ENCODE results near the gene USP7. TPM values are rescaled to one million over a fixed set of nuclear protein-coding genes. Genes with fewer than 3 reads are reported as not detected.

Gene USP7
- total and polyA plus RNA-seq, 4 donors: 19.7 to 174 (median 56.0) TPM

DNA sequence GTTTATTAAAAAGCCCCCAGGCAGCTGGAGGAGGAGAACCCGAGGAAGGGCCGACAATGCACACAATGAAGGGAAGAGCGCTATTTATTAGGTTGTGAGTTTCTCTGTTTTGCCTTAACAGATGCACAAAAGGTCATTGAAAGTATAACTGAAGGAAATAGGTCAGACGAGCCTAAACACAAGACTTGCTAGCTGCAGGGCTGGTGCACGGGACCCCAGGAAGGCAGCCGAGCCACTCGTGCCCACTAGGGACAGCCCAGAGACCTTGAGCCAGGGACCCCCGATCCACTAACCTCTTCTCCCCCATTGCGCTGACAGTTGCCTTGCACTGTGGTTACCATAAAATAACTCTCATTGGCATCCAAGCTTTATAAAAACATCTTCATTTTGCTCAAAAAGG lies 70.3 kb downstream of the USP7 start:
- Histone ChIP-seq H3K4me3 (no peak overlapping the region), H3K27ac (ENCODE audit: low read depth in 1 of 2, low read length in 1 of 2) (no peak overlapping the region), H3K4me1 (ENCODE audit: control insufficient read depth in 5 of 5, insufficient read depth in 5 of 5, low read length in 5 of 5) (no peaks in the 10 kb centered on the region), H3K36me3 (ENCODE audit: control insufficient read depth in 4 of 4, insufficient read depth in 4 of 4, low read length in 4 of 4) (peaks cover 35 to 68% (median 50%) of the 10 kb centered on the region in 4 donors), H3K9ac (ENCODE audit: insufficient read depth in 1 of 2, low read length in 2 of 2) (no peak overlapping the region), H3K9me3 (ENCODE audit: control insufficient read depth in 4 of 4, insufficient read depth in 3 of 4, low read length in 3 of 4) (no peaks in the 10 kb centered on the region), H3K27me3 (ENCODE audit: control insufficient read depth in 3 of 3, insufficient read depth in 3 of 3, low read length in 2 of 3) (no peaks in the 10 kb centered on the region)
- WGBS, 2 donors: 76 to 77% methylated on average over 9 of the region's 9 CpGs
- ATAC-seq (ENCODE audit: insufficient read depth, low FRiP score): no peak
- DNase-seq: no peak
- TF ChIP-seq, protein P1, sequence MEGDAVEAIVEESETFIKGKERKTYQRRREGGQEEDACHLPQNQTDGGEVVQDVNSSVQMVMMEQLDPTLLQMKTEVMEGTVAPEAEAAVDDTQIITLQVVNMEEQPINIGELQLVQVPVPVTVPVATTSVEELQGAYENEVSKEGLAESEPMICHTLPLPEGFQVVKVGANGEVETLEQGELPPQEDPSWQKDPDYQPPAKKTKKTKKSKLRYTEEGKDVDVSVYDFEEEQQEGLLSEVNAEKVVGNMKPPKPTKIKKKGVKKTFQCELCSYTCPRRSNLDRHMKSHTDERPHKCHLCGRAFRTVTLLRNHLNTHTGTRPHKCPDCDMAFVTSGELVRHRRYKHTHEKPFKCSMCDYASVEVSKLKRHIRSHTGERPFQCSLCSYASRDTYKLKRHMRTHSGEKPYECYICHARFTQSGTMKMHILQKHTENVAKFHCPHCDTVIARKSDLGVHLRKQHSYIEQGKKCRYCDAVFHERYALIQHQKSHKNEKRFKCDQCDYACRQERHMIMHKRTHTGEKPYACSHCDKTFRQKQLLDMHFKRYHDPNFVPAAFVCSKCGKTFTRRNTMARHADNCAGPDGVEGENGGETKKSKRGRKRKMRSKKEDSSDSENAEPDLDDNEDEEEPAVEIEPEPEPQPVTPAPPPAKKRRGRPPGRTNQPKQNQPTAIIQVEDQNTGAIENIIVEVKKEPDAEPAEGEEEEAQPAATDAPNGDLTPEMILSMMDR (IDR thresholded peaks at IDR 0.05; ENCODE audit: control extremely low read depth, extremely low read depth): no peak

DNA sequence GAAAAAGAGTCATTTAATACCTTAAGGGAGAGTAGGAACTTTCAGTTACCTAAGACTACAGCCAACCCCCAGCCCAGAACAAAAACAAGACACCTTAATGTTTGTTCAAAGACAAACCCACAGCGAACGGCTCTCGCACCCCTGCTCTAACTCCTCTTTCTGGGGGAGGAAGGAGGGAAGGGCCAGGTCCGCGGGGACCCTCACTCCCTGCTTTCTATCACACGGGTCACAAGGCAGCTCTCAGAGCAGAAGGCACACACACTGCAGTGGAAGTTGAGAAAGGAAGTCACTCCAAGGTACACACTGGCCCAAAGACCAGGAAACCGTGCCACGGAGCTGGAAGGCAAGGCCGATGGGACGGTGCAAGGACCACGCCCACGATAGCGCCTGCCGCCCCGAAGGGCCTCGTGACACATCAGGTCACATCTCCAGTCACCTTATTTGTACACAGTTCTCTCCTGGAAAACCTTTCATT lies 71.6 kb downstream of the USP7 start:
- Histone ChIP-seq H3K9ac (ENCODE audit: insufficient read depth in 1 of 2, low read length in 2 of 2) (no peak overlapping the region), H3K27me3 (ENCODE audit: control insufficient read depth in 3 of 3, insufficient read depth in 3 of 3, low read length in 2 of 3) (no peaks in the 10 kb centered on the region), H3K4me1 (ENCODE audit: control insufficient read depth in 5 of 5, insufficient read depth in 5 of 5, low read length in 5 of 5) (no peaks in the 10 kb centered on the region), H3K27ac (ENCODE audit: low read depth in 1 of 2, low read length in 1 of 2) (no peak overlapping the region), H3K9me3 (ENCODE audit: control insufficient read depth in 4 of 4, insufficient read depth in 3 of 4, low read length in 3 of 4) (no peaks in the 10 kb centered on the region), H3K4me3 (no peak overlapping the region), H3K36me3 (ENCODE audit: control insufficient read depth in 4 of 4, insufficient read depth in 4 of 4, low read length in 4 of 4) (peaks cover 29 to 67% (median 44%) of the 10 kb centered on the region in 4 donors)
- WGBS, 2 donors: 85 to 90% methylated on average over 16 of the region's 16 CpGs
- DNase-seq (peak in 1 of 3 donors; percentile 5), ATAC-seq (ENCODE audit: insufficient read depth, low FRiP score) (no peak)
- TF ChIP-seq, protein P1 (IDR thresholded peaks at IDR 0.05; ENCODE audit: control extremely low read depth, extremely low read depth): no peak

DNA sequence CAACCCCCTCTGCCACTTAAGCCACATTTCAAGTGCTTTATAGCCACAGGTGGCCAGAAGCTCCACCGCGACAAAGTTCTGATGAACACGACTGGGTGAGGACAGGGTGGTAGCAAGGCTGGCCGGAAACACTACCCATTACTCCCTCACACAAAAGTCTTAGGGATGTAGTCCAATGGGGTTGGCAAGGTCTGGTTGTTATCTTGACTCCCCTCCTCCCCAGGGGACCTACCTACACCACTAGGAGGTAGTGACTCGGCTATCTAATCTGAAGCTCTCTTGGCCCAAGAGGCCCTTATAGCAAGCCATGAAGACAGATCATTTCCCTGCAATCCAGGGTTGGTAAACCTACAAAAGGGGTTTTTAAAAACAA lies 73.2 kb downstream of the USP7 start:
- peaks cover 21 to 58% (median 34%) of the 10 kb centered on the region in 4 donors for H3K36me3 ChIP-seq (ENCODE audit: control insufficient read depth in 4 of 4, insufficient read depth in 4 of 4, low read length in 4 of 4)

More for the DNA sequence above, 73.2 kb downstream of the USP7 start:
- Histone ChIP-seq H3K27ac (ENCODE audit: low read depth in 1 of 2, low read length in 1 of 2) (no peak overlapping the region), H3K9ac (ENCODE audit: insufficient read depth in 1 of 2, low read length in 2 of 2) (no peak overlapping the region), H3K4me3 (no peak overlapping the region), H3K4me1 (ENCODE audit: control insufficient read depth in 5 of 5, insufficient read depth in 5 of 5, low read length in 5 of 5) (peaks cover 0 to 8% (median 0%) of the 10 kb centered on the region in 5 donors), H3K27me3 (ENCODE audit: control insufficient read depth in 3 of 3, insufficient read depth in 3 of 3, low read length in 2 of 3) (no peaks in the 10 kb centered on the region), H3K9me3 (ENCODE audit: control insufficient read depth in 4 of 4, insufficient read depth in 3 of 4, low read length in 3 of 4) (no peaks in the 10 kb centered on the region)
- no peak for DNase-seq
- 93% methylated on average over 5 of the region's 5 CpGs for WGBS, 2 donors
- TF ChIP-seq, protein P1 (IDR thresholded peaks at IDR 0.05; ENCODE audit: control extremely low read depth, extremely low read depth): no peak
- no peak for ATAC-seq (ENCODE audit: insufficient read depth, low FRiP score)

All from lung (tissue), 12 donors.